H1 (cell line): ENCODE measurements around the gene NOMO2. TPM values are rescaled to one million over a fixed set of nuclear protein-coding genes. Genes with fewer than 3 reads are reported as not detected.
"Not testable (repeated sequence)": the region's sequence is repeated elsewhere in the genome, so short reads cannot be mapped to it uniquely, and the experiment has no call there.

Experiments
- CTCF ChIA-PET: fragments of 300-600 bp; sonication (Branson Sonifier 250); formaldehyde crosslinking; loops from one replicate; lab custom pipeline; 2021; ENCODE audit not compliant: partially characterized antibody; lab: Charles Lee
- POLR2A ChIA-PET: fragments of 300-600 bp; sonication (Branson Sonifier 250); formaldehyde crosslinking; loops from one replicate; lab custom pipeline; 2021; ENCODE audit warnings: inconsistent platforms; ENCODE audit not compliant: partially characterized antibody; lab: Charles Lee
- DNase-seq, 2 experiments: peaks; one replicate each; pipeline versions ENCODE4 v3.0.0 to v3.0.0-alpha.2; 2010 to 2022; ENCODE audit warnings: low spot score in 2 of 2, low read depth in 1 of 2, mixed read lengths in 1 of 2
- FAIRE-seq: peaks from 2 replicates; lab custom pipeline; 2011; peaks lifted over from hg19 to GRCh38; lab: Jason Lieb, UNC
- H2AFZ ChIP-seq: 2 replicates; pipeline ENCODE4 v1.8.1; 2012; ENCODE audit warnings: low read length, inconsistent platforms
- H2AK5ac ChIP-seq: 2 replicates; pipeline ENCODE4 v1.6.1; 2013; ENCODE audit warnings: low read depth, low read length
- H2BK120ac ChIP-seq: replicated peaks from 2 replicates; pipeline ENCODE3; 2013; ENCODE audit warnings: low read depth, low read length, inconsistent platforms
- H2BK12ac ChIP-seq: 2 replicates; pipeline ENCODE4 v1.6.1; 2013; ENCODE audit warnings: low read depth, low read length
- H2BK15ac ChIP-seq: 2 replicates; pipeline ENCODE4 v1.6.1; 2013; ENCODE audit warnings: low read length
- H2BK20ac ChIP-seq: 2 replicates; pipeline ENCODE4 v1.6.1; 2013; ENCODE audit warnings: low read length
- H2BK5ac ChIP-seq: 2 replicates; pipeline ENCODE4 v1.6.1; 2013; ENCODE audit warnings: low read depth, low read length
- H3K14ac ChIP-seq: 2 replicates; pipeline ENCODE4 v1.6.1; 2013; ENCODE audit warnings: inconsistent platforms; ENCODE audit not compliant: insufficient read length
- H3K18ac ChIP-seq: 2 replicates; pipeline ENCODE4 v1.6.1; 2013; ENCODE audit warnings: low read length; ENCODE audit errors: extremely low read depth
- H3K23ac ChIP-seq: 2 replicates; pipeline ENCODE4 v1.6.1; 2013; ENCODE audit warnings: inconsistent platforms; ENCODE audit not compliant: insufficient read length
- H3K23me2 ChIP-seq: 2 replicates; pipeline ENCODE4 v1.6.1; 2013; ENCODE audit warnings: low read depth, low read length
- H3K27ac ChIP-seq: 2 replicates; pipeline ENCODE4 v1.6.1; 2011; ENCODE audit warnings: low read depth, low read length, inconsistent platforms
- H3K27me3 ChIP-seq, 4 experiments: replicated peaks in 1 of 4; 1 replicate in 1 of 4; 2 replicates in 3 of 4; pipeline versions ENCODE4 v1.6.1 to v1.8.1; 2011 to 2013; ENCODE audit warnings: low read length in 3 of 4, mild to moderate bottlenecking in 3 of 4, inconsistent platforms in 2 of 4, mixed read lengths in 2 of 4, moderate library complexity in 1 of 4; ENCODE audit not compliant: control insufficient read depth in 3 of 4, insufficient read depth in 3 of 4; ENCODE audit errors: extremely low read depth in 1 of 4
- H3K36me3 ChIP-seq, 4 experiments: 2 replicates each; pipeline versions ENCODE4 v1.6.1 to v1.8.1; 2011 to 2013; ENCODE audit warnings: mild to moderate bottlenecking in 4 of 4, low read length in 3 of 4, moderate library complexity in 2 of 4, control low read depth in 1 of 4, inconsistent platforms in 1 of 4; ENCODE audit not compliant: insufficient read depth in 4 of 4, control insufficient read depth in 2 of 4
- H3K4ac ChIP-seq: replicated peaks from 2 replicates; pipeline ENCODE3; 2013; ENCODE audit warnings: low read length, low read depth, mixed read lengths, inconsistent platforms; ENCODE audit not compliant: insufficient read length
- H3K4me1 ChIP-seq, 4 experiments: replicated peaks in 1 of 4; 1 replicate in 1 of 4; 2 replicates in 3 of 4; pipeline versions ENCODE4 v1.6.1 to v1.8.1; 2011 to 2013; ENCODE audit warnings: low read length in 3 of 4, inconsistent platforms in 2 of 4, mixed read lengths in 1 of 4; ENCODE audit not compliant: insufficient read depth in 4 of 4, control insufficient read depth in 3 of 4
- H3K4me2 ChIP-seq, 2 experiments: 2 replicates each; pipeline versions ENCODE4 v1.6.1 to v1.8.1; 2011 to 2013; ENCODE audit warnings: low read depth in 2 of 2, low read length in 2 of 2, control low read depth in 1 of 2, inconsistent platforms in 1 of 2, mild to moderate bottlenecking in 1 of 2; ENCODE audit not compliant: insufficient read depth in 1 of 2
- H3K4me3 ChIP-seq, 4 experiments: fragments of 200-600, 300-600 bp in 1 of 4; sonication (generic), shearing (Covaris generic), sonication (Bioruptor Twin) in 1 of 4; 2 replicates each; pipeline versions ENCODE4 v1.5.1 to v1.8.1; 2011 to 2016; ENCODE audit warnings: low read length in 4 of 4, low read depth in 3 of 4, control low read depth in 2 of 4, inconsistent platforms in 2 of 4, mild to moderate bottlenecking in 2 of 4, mixed read lengths in 1 of 4, moderate library complexity in 1 of 4; ENCODE audit not compliant: insufficient read depth in 2 of 4; ENCODE audit errors: extremely low read depth in 1 of 4
- H3K56ac ChIP-seq: replicated peaks from 2 replicates; pipeline ENCODE3; 2013; ENCODE audit warnings: low read depth, mild to moderate bottlenecking, mixed read lengths, low read length, inconsistent platforms; ENCODE audit not compliant: insufficient read length
- H3K79me1 ChIP-seq: 2 replicates; pipeline ENCODE4 v1.6.1; 2013; ENCODE audit warnings: low read depth, low read length, control low read depth
- H3K79me2 ChIP-seq, 2 experiments: 2 replicates each; pipeline versions ENCODE4 v1.6.1 to v1.8.1; 2012 to 2013; ENCODE audit warnings: low read length in 2 of 2, mild to moderate bottlenecking in 2 of 2, inconsistent platforms in 1 of 2; ENCODE audit not compliant: insufficient read depth in 2 of 2, control insufficient read depth in 1 of 2
- H3K9ac ChIP-seq, 4 experiments: replicated peaks in 1 of 4; 1 replicate in 1 of 4; 2 replicates in 3 of 4; pipeline versions ENCODE4 v1.6.1 to v1.8.1; 2011 to 2013; ENCODE audit warnings: low read depth in 3 of 4, low read length in 3 of 4, control low read depth in 2 of 4, mild to moderate bottlenecking in 2 of 4, moderate library complexity in 2 of 4, inconsistent platforms in 1 of 4; ENCODE audit errors: extremely low read depth in 1 of 4
- H3K9me3 ChIP-seq, 2 experiments: 2 replicates each; pipeline versions ENCODE4 v1.6.1 to v1.8.1; 2012 to 2013; ENCODE audit warnings: mild to moderate bottlenecking in 2 of 2, moderate library complexity in 2 of 2, control low read depth in 1 of 2, inconsistent platforms in 1 of 2, low read depth in 1 of 2, low read length in 1 of 2, mixed read lengths in 1 of 2; ENCODE audit not compliant: insufficient read depth in 2 of 2
- H4K20me1 ChIP-seq, 2 experiments: replicated peaks in 1 of 2; 2 replicates each; pipeline versions ENCODE3 to v1.8.1; 2011 to 2013; ENCODE audit warnings: inconsistent platforms in 2 of 2, low read length in 2 of 2, mild to moderate bottlenecking in 1 of 2; ENCODE audit not compliant: insufficient read depth in 2 of 2, control insufficient read depth in 1 of 2
- H4K5ac ChIP-seq: 2 replicates; pipeline ENCODE4 v1.6.1; 2013; ENCODE audit warnings: low read length, low read depth, mixed read lengths, inconsistent platforms; ENCODE audit not compliant: insufficient read length
- H4K8ac ChIP-seq: 2 replicates; pipeline ENCODE4 v1.8.0; 2013; ENCODE audit warnings: mild to moderate bottlenecking, moderate library complexity, low read length, inconsistent platforms; ENCODE audit not compliant: insufficient read depth; ENCODE audit errors: extremely low read depth
- H4K91ac ChIP-seq: replicated peaks from 2 replicates; pipeline ENCODE3; 2013; ENCODE audit warnings: low read length, mixed read lengths, inconsistent platforms; ENCODE audit not compliant: insufficient read length
- WGBS, 2 experiments: shearing (Covaris generic) in 1 of 2; methylation state at CpG; one replicate each; pipeline versions ENCODE4 v1.1.6 to v1.1.7; 2013 to 2015; ENCODE audit warnings: low lambda C conversion rate in 2 of 2, mixed read lengths in 2 of 2, inconsistent platforms in 1 of 2, low coverage in 1 of 2, missing lambda C conversion rate in 1 of 2; ENCODE audit not compliant: insufficient replicate concordance in 2 of 2, insufficient coverage in 1 of 2, insufficient read length in 1 of 2; ENCODE audit errors: extremely low coverage in 1 of 2, missing lambda C conversion rate in 1 of 2; 5-methylcytosine and 5-hydroxymethylcytosine counted together
- polyA plus RNA-seq, 7 experiments: library from polyadenylated mRNA; depleted of rRNA in 3 of 7; stranded (reverse) in 5 of 7; unstranded in 2 of 7; fragments of >200 nt in 5 of 7; fragments of 200-250 nt in 2 of 7; gene quantifications; 1 replicate in 5 of 7; 2 replicates in 1 of 7; 4 replicates in 1 of 7; pipeline versions ENCODE4 v1.2.1 to v1.2.3, GENCODE V29; 2011 to 2013; ENCODE audit warnings: missing spikeins in 2 of 7, mixed read lengths in 2 of 7
- total RNA-seq: library from RNA; stranded (reverse); fragmentation: NEBNext Ultra II Directional; extraction: Animal tissue kit (Norgen Biotek cat#: 25700); gene quantifications from 2 replicates; pipeline ENCODE4 v1.2.1, GENCODE V29; 2021

NOMO2 gene
- total and polyA plus RNA-seq, 2 of the 8 experiments (the other 6 are each of a cell fraction or from before 2014, with no cell fraction given), result 116 to 137 TPM

GRCh38 chr16:18591441-18591840, 29.5 kb upstream of the NOMO2 start:
- H4K5ac ChIP-seq, H2BK12ac ChIP-seq, POLR2A ChIA-PET, CTCF ChIA-PET, FAIRE-seq, H3K79me1 ChIP-seq, H3K23me2 ChIP-seq, H3K79me2 ChIP-seq, H3K9ac ChIP-seq, H3K36me3 ChIP-seq, H3K9me3 ChIP-seq, H3K56ac ChIP-seq, H2BK15ac ChIP-seq, H3K27me3 ChIP-seq, H3K27ac ChIP-seq, H4K91ac ChIP-seq, H2AFZ ChIP-seq, H2BK5ac ChIP-seq, H3K18ac ChIP-seq, H4K8ac ChIP-seq, H3K4me3 ChIP-seq, H2BK20ac ChIP-seq, H3K4ac ChIP-seq, H3K14ac ChIP-seq, H4K20me1 ChIP-seq, DNase-seq, H3K23ac ChIP-seq, H3K4me2 ChIP-seq, H2AK5ac ChIP-seq, H2BK120ac ChIP-seq, H3K4me1 ChIP-seq: not testable (repeated sequence)

DNA sequence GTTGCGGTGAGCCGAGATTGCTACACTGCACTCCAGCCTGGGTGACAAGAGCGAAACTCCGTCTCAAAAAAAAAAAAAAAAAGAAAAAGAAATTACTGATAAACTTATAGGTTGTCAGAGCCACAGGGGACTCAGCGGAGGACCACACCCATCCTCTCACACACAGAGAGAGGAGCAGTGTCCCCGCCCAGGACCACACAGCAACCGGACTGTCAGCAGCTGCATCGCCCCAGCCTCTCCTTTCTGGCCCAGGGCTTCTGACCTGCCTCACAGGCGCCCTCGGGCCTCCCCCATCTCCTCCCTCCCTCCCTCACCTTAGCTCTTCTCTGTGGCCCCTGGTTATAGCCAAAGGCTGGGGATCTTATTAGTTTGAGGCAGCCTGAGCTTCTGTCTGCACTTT, 27.9 kb upstream of the NOMO2 start:
- H3K23me2 ChIP-seq, H3K18ac ChIP-seq, H2BK5ac ChIP-seq, H2BK15ac ChIP-seq, CTCF ChIA-PET, H2BK12ac ChIP-seq, H3K36me3 ChIP-seq, H3K9me3 ChIP-seq, POLR2A ChIA-PET, H2BK120ac ChIP-seq, H2AK5ac ChIP-seq, H4K8ac ChIP-seq, H3K4me3 ChIP-seq, H3K79me1 ChIP-seq, H3K27me3 ChIP-seq, H2AFZ ChIP-seq, H2BK20ac ChIP-seq, H3K4ac ChIP-seq, H3K23ac ChIP-seq, FAIRE-seq, H3K4me2 ChIP-seq, H3K14ac ChIP-seq, H3K56ac ChIP-seq, H3K9ac ChIP-seq, H3K27ac ChIP-seq, H4K5ac ChIP-seq, DNase-seq, H3K4me1 ChIP-seq, H3K79me2 ChIP-seq, H4K20me1 ChIP-seq, H4K91ac ChIP-seq: not testable (repeated sequence)
- WGBS, 2 experiments, result no CpG with 5 or more reads among the region's 10 CpGs
